HG02970 (cell line): ENCODE data around the gene LUC7L3.

ENCODE experiments used
- ATAC-seq: cut with Tn5 transposase; IDR thresholded peaks from one replicate; pipeline ENCODE4 v1.9.1; 2021; ENCODE audit warnings: mild to moderate bottlenecking, moderate library complexity, moderate number of reproducible peaks; ENCODE audit not compliant: unreplicated experiment, low FRiP score

The LUC7L3 gene

GRCh38 chr17:50745631-50746030, 26.2 kb downstream of the LUC7L3 start:
- no peak for ATAC-seq

- ATAC-seq = no peak
These were observed 29.8 kb downstream of the LUC7L3 start for GRCh38 chr17:50749245-50749644.

GRCh38 chr17:50754521-50754920, 35.1 kb downstream of the LUC7L3 start:
- no peak for ATAC-seq

GRCh38 chr17:50758524-50758923, 39.1 kb downstream of the LUC7L3 start:
- no peak for ATAC-seq

- no peak for ATAC-seq
These were observed 39.7 kb downstream of the LUC7L3 start for GRCh38 chr17:50758989-50759544.

GRCh38 chr17:50762177-50762576, 42.8 kb downstream of the LUC7L3 start:
- ATAC-seq = no peak

GRCh38 chr17:50763716-50764475, 44.5 kb downstream of the LUC7L3 start:
- no peak for ATAC-seq

- no peak for ATAC-seq
These were observed 45.3 kb downstream of the LUC7L3 start for GRCh38 chr17:50764734-50765149.

GRCh38 chr17:50765454-50766221, 46.2 kb downstream of the LUC7L3 start:
- no peak for ATAC-seq

- no peak for ATAC-seq
These were observed 47.0 kb downstream of the LUC7L3 start for GRCh38 chr17:50766222-50767023.

GRCh38 chr17:50767030-50767429, 47.6 kb downstream of the LUC7L3 start:
- no peak for ATAC-seq

- no peak for ATAC-seq
These were observed 48.0 kb downstream of the LUC7L3 start, which contains the start of gene ANKRD40CL for GRCh38 chr17:50767446-50767845. Gene ANKRD40CL, minus strand, starts transcription at chr17:50767518. Its CDS starts 605 bp downstream, at chr17:50766913.

- no peak for ATAC-seq
These were observed 49.0 kb downstream of the LUC7L3 start for GRCh38 chr17:50768346-50768761.

GRCh38 chr17:50769884-50770283, 50.5 kb downstream of the LUC7L3 start:
- ATAC-seq = no peak

- ATAC-seq = no peak
These were observed 50.9 kb downstream of the LUC7L3 start for GRCh38 chr17:50770346-50770745.

- no peak for ATAC-seq
These were observed 52.8 kb downstream of the LUC7L3 start for GRCh38 chr17:50771991-50772785.

GRCh38 chr17:50774225-50774803, 54.9 kb downstream of the LUC7L3 start:
- no peak for ATAC-seq

- ATAC-seq = no peak
These were observed 56.5 kb downstream of the LUC7L3 start for GRCh38 chr17:50775926-50776325.

GRCh38 chr17:50778471-50778870, 59.1 kb downstream of the LUC7L3 start:
- ATAC-seq = no peak
